ENCODE data around the gene RNF166. TPM values are rescaled to one million over a fixed set of nuclear protein-coding genes. Genes with fewer than 3 reads are reported as not detected.

The RNF166 gene
- total and polyA plus RNA-seq, 2 donors from 2014 or later, result 16.3 to 31.4 TPM

DNA sequence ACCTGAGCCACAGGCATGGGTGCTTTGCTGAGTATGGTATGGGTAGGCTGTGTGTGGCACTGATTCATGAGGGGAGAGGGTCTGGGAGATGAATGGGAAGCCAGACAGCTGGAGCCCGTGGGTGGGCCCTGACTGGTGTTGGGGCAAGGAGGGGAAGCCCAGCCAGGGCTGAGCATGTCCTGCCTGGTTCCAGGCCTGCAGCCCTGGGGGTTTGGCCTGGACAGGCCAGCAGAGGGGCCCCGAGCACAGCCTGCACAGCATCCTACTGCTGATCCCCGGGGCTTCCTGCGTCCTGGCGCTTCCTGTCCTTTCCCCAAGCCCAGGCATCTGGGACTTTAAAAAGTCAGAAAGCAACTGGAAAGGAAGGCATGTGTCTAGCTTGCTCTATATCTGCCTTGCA is 38.7 kb downstream of the RNF166 start:
- H3K27me3 ChIP-seq (ENCODE audit: control insufficient read depth, insufficient read depth, low read length), result no peaks in the 10 kb centered on the region
- no peak overlapping the region for H3K27ac ChIP-seq (ENCODE audit: low read depth in 2 of 2, low read length in 2 of 2)
- intact Hi-C loops (cut with DNase I), result no loop called here
- no peak overlapping the region for H3K4me3 ChIP-seq (ENCODE audit: low read length in 3 of 3)
- DNase-seq, result no peak
- no peaks in the 10 kb centered on the region for H3K4me1 ChIP-seq (ENCODE audit: control insufficient read depth in 2 of 3, insufficient read depth in 2 of 3, low read depth in 1 of 3, low read length in 3 of 3)
- H3K9me3 ChIP-seq (ENCODE audit: control insufficient read depth in 2 of 3, insufficient read depth in 1 of 3, low read length in 3 of 3), result no peaks in the 10 kb centered on the region
- no peak for FAIRE-seq
- no peaks in the 10 kb centered on the region for H3K36me3 ChIP-seq (ENCODE audit: control insufficient read depth in 2 of 3, insufficient read depth in 3 of 3, low read length in 3 of 3)
- TF ChIP-seq, protein P1, sequence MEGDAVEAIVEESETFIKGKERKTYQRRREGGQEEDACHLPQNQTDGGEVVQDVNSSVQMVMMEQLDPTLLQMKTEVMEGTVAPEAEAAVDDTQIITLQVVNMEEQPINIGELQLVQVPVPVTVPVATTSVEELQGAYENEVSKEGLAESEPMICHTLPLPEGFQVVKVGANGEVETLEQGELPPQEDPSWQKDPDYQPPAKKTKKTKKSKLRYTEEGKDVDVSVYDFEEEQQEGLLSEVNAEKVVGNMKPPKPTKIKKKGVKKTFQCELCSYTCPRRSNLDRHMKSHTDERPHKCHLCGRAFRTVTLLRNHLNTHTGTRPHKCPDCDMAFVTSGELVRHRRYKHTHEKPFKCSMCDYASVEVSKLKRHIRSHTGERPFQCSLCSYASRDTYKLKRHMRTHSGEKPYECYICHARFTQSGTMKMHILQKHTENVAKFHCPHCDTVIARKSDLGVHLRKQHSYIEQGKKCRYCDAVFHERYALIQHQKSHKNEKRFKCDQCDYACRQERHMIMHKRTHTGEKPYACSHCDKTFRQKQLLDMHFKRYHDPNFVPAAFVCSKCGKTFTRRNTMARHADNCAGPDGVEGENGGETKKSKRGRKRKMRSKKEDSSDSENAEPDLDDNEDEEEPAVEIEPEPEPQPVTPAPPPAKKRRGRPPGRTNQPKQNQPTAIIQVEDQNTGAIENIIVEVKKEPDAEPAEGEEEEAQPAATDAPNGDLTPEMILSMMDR (IDR thresholded peaks at IDR 0.05; ENCODE audit: borderline replicate concordance, extremely low read depth, insufficient read depth), result no peak
- H3K9ac ChIP-seq (ENCODE audit: low read length in 3 of 3), result no peak overlapping the region

DNA sequence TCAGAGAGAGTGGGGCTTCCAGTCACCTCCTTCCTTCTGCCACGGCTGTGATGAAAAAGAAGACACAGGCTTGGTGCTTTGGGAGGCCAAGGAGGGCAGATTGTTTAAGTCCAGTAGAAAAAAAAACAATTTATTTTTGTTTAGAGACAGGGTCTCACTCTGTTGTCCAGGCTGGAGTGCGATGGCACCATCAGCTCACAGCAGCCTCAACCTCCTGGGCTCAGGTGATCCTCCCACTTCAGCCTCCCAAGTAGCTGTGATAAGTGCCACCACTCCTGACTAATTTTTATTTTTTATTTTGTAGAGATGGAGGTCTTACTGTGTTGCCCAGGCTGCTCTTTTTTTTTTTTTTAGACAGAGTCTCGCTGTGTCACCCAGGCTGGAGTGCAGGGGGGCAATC is 40.6 kb downstream of the RNF166 start:
- TF ChIP-seq, protein P1 (IDR thresholded peaks at IDR 0.05; ENCODE audit: borderline replicate concordance, extremely low read depth, insufficient read depth), result no peak
- Histone ChIP-seq H3K36me3 (ENCODE audit: control insufficient read depth in 2 of 3, insufficient read depth in 3 of 3, low read length in 3 of 3) (no peaks in the 10 kb centered on the region), H3K4me1 (ENCODE audit: control insufficient read depth in 2 of 3, insufficient read depth in 2 of 3, low read depth in 1 of 3, low read length in 3 of 3) (peaks cover 0 to 4% (median 0%) of the 10 kb centered on the region in 3 donors), H3K9me3 (ENCODE audit: control insufficient read depth in 2 of 3, insufficient read depth in 1 of 3, low read length in 3 of 3) (no peaks in the 10 kb centered on the region), H3K27me3 (ENCODE audit: control insufficient read depth, insufficient read depth, low read length) (no peaks in the 10 kb centered on the region), H3K4me3 (ENCODE audit: low read length in 3 of 3) (no peak overlapping the region), H3K9ac (ENCODE audit: low read length in 3 of 3) (no peak overlapping the region), H3K27ac (ENCODE audit: low read depth in 2 of 2, low read length in 2 of 2) (no peak overlapping the region)
- FAIRE-seq (no peak), DNase-seq (no peak)
- intact Hi-C loops (cut with DNase I), result no loop called here

DNA sequence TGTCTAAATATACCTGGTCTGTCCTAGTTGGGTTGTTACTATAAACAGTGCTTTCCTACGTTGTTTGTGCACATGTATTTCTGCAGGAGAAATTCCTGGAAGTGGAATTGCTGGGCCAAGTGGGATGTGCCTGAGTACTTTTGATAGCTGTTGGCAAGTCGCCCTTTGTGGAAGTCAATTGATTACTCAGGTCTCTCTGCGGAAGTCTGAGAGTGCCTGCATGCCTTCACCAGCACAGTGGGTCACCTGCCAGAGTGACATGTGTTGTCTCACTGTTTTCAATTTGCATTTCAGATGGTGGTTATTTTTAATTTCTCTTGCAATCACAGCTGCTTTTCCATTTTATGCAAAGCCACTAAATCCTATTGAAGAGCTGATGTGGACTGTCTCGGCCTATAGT is 41.1 kb downstream of the RNF166 start:
- Histone ChIP-seq H3K27me3 (ENCODE audit: control insufficient read depth, insufficient read depth, low read length) (no peaks in the 10 kb centered on the region), H3K36me3 (ENCODE audit: control insufficient read depth in 2 of 3, insufficient read depth in 3 of 3, low read length in 3 of 3) (no peaks in the 10 kb centered on the region), H3K27ac (ENCODE audit: low read depth in 2 of 2, low read length in 2 of 2) (no peak overlapping the region), H3K4me1 (ENCODE audit: control insufficient read depth in 2 of 3, insufficient read depth in 2 of 3, low read depth in 1 of 3, low read length in 3 of 3) (peaks cover 0 to 4% (median 0%) of the 10 kb centered on the region in 3 donors), H3K4me3 (ENCODE audit: low read length in 3 of 3) (no peak overlapping the region), H3K9ac (ENCODE audit: low read length in 3 of 3) (no peak overlapping the region), H3K9me3 (ENCODE audit: control insufficient read depth in 2 of 3, insufficient read depth in 1 of 3, low read length in 3 of 3) (no peaks in the 10 kb centered on the region)
- FAIRE-seq (no peak), DNase-seq (no peak)
- TF ChIP-seq, protein P1 (IDR thresholded peaks at IDR 0.05; ENCODE audit: borderline replicate concordance, extremely low read depth, insufficient read depth), result no peak
- intact Hi-C loops (cut with DNase I), result no loop called here
